ENCODE measurements around the gene MAML3. TPM values are rescaled to one million over a fixed set of nuclear protein-coding genes. Genes with fewer than 3 reads are reported as not detected.

Gene MAML3
- total RNA-seq, 6 experiments from 2014 or later, result 1.2 to 1.9 (median 1.6) TPM

GRCh38 chr4:139719381-139720101 is 434.4 kb downstream of the MAML3 start:
- Mint-ChIP-seq H3K27ac (no peak overlapping the region), H3K9me3 (no peaks in the 10 kb centered on the region), H3K27me3 (ENCODE audit: insufficient read depth) (peaks cover 3% of the 10 kb centered on the region; the same call in 1 of the 2 replicates), H3K36me3 (ENCODE audit: low read depth) (no peaks in the 10 kb centered on the region), H3K4me3 (no peak overlapping the region), H3K4me1 (ENCODE audit: low read depth) (no peaks in the 10 kb centered on the region)
- no peak for DNase-seq
- no peak for TF ChIP-seq CTCF (IDR thresholded peaks at IDR 0.05)

GRCh38 chr4:139718833-139719232 is 435.2 kb downstream of the MAML3 start:
- TF ChIP-seq CTCF (IDR thresholded peaks at IDR 0.05), result no peak
- Mint-ChIP-seq H3K36me3 (ENCODE audit: low read depth) (no peaks in the 10 kb centered on the region), H3K4me1 (ENCODE audit: low read depth) (no peaks in the 10 kb centered on the region), H3K27me3 (ENCODE audit: insufficient read depth) (peaks cover 3% of the 10 kb centered on the region; the same call in 1 of the 2 replicates), H3K27ac (no peak overlapping the region), H3K4me3 (no peak overlapping the region), H3K9me3 (no peaks in the 10 kb centered on the region)
- no peak for DNase-seq

GRCh38 chr4:139718358-139718757 is 435.6 kb downstream of the MAML3 start:
- Mint-ChIP-seq H3K36me3 (ENCODE audit: low read depth) (no peaks in the 10 kb centered on the region), H3K4me1 (ENCODE audit: low read depth) (no peaks in the 10 kb centered on the region), H3K27ac (no peak overlapping the region), H3K9me3 (no peaks in the 10 kb centered on the region), H3K27me3 (ENCODE audit: insufficient read depth) (peaks cover 3% of the 10 kb centered on the region; the same call in 1 of the 2 replicates), H3K4me3 (no peak overlapping the region)
- DNase-seq, result no peak
- no peak for TF ChIP-seq CTCF (IDR thresholded peaks at IDR 0.05)

GRCh38 chr4:139715746-139716391 is 438.1 kb downstream of the MAML3 start:
- peaks cover 12% of the 10 kb centered on the region for H3K4me1 Mint-ChIP-seq (ENCODE audit: low read depth)

GRCh38 chr4:139712882-139713281 is 441.1 kb downstream of the MAML3 start:
- no peak overlapping the region for H3K27ac Mint-ChIP-seq
- H3K27me3 Mint-ChIP-seq (ENCODE audit: insufficient read depth), result peaks cover 3% of the 10 kb centered on the region; the same call in 1 of the 2 replicates
- H3K4me3 Mint-ChIP-seq, result no peak overlapping the region
- DNase-seq, result no peak
- no peaks in the 10 kb centered on the region for H3K36me3 Mint-ChIP-seq (ENCODE audit: low read depth)
- peaks cover 3% of the 10 kb centered on the region; the same call in 1 of the 2 replicates for H3K9me3 Mint-ChIP-seq
- peaks cover 17% of the 10 kb centered on the region for H3K4me1 Mint-ChIP-seq (ENCODE audit: low read depth)
- no peak for TF ChIP-seq CTCF (IDR thresholded peaks at IDR 0.05)

More at GRCh38 chr4:139715746-139716391, 438.1 kb downstream of the MAML3 start:
- Mint-ChIP-seq H3K9me3 (no peaks in the 10 kb centered on the region), H3K27ac (no peak overlapping the region), H3K36me3 (ENCODE audit: low read depth) (no peaks in the 10 kb centered on the region), H3K4me3 (no peak overlapping the region), H3K27me3 (ENCODE audit: insufficient read depth) (peaks cover 4% of the 10 kb centered on the region; the same call in 1 of the 2 replicates)
- no peak for DNase-seq
- no peak for TF ChIP-seq CTCF (IDR thresholded peaks at IDR 0.05)

All from HFFc6 (cell line).